Neural crest cell (in vitro differentiated cells): ENCODE measurements around the gene LAT. TPM values are rescaled to one million over a fixed set of nuclear protein-coding genes. Genes with fewer than 3 reads are reported as not detected.
"Not testable (repeated sequence)": the region's sequence is repeated elsewhere in the genome, so short reads cannot be mapped to it uniquely, and the experiment has no call there.

ENCODE experiments used
- DNase-seq: peaks from one replicate; pipeline ENCODE4 v3.0.0; 2021; ENCODE audit warnings: low read depth, mixed read lengths, low spot score
- H3K27ac Mint-ChIP-seq: one replicate; pipeline ENCODE4 v1.8.0; 2021; ENCODE audit warnings: mild to moderate bottlenecking, mixed read lengths; ENCODE audit not compliant: unreplicated experiment
- H3K27me3 Mint-ChIP-seq: 2 replicates; pipeline ENCODE4 v1.8.0; 2021; ENCODE audit warnings: low read depth, mild to moderate bottlenecking, mixed read lengths
- H3K36me3 Mint-ChIP-seq: 2 replicates; pipeline ENCODE4 v1.8.0; 2021; ENCODE audit warnings: low read depth, mild to moderate bottlenecking, mixed read lengths
- H3K4me1 Mint-ChIP-seq: 2 replicates; pipeline ENCODE4 v1.8.0; 2021; ENCODE audit warnings: mixed read lengths
- H3K4me3 Mint-ChIP-seq: one replicate; pipeline ENCODE4 v1.8.0; 2021; ENCODE audit warnings: mild to moderate bottlenecking, mixed read lengths
- H3K9me3 Mint-ChIP-seq: 2 replicates; pipeline ENCODE4 v1.8.0; 2021; ENCODE audit warnings: mixed read lengths
- CTCF ChIP-seq: fragments of 200-600 bp; sonication (generic); conservative IDR thresholded peaks from 2 replicates; pipeline ENCODE4 v1.5.0; 2021; ENCODE audit warnings: antibody characterized with exemption, mild to moderate bottlenecking
- total RNA-seq: library from RNA; stranded (reverse); gene quantifications from 2 replicates; pipeline ENCODE4 v1.2.1, GENCODE V29; 2021

Gene LAT
- total RNA-seq, 1 donor from 2014 or later: 4.9 TPM

- Mint-ChIP-seq H3K27ac (peak overlapping the region; percentile 98), H3K36me3 (no peaks in the 10 kb centered on the region), H3K27me3 (peaks cover 2% of the 10 kb centered on the region), H3K4me1 (peaks cover 16% of the 10 kb centered on the region), H3K9me3 (no peaks in the 10 kb centered on the region), H3K4me3 (peak overlapping the region; percentile 96)
- TF ChIP-seq CTCF: peak; percentile 72
- peak; percentile 57 for DNase-seq
These were observed 10.8 kb upstream of the LAT start for GRCh38 chr16:28974007-28974436.

GRCh38 chr16:28974437-28975157 lies 10.3 kb upstream of the LAT start, which contains the start of gene SPNS1:
Gene SPNS1, plus strand, starts transcription at chr16:28974778. Its CDS starts 374 bp downstream, at chr16:28975152.
- H3K9me3 Mint-ChIP-seq: no peaks in the 10 kb centered on the region
- H3K36me3 Mint-ChIP-seq: no peaks in the 10 kb centered on the region
- H3K4me1 Mint-ChIP-seq: peaks cover 16% of the 10 kb centered on the region
- peaks cover 2% of the 10 kb centered on the region for H3K27me3 Mint-ChIP-seq
- peak; percentile 96 for DNase-seq
- no peak for TF ChIP-seq CTCF
- H3K27ac Mint-ChIP-seq: peak within 1 kb of the TSS; percentile 98
- H3K4me3 Mint-ChIP-seq: peak within 1 kb of the TSS; percentile 96

GRCh38 chr16:28975158-28975599 lies 9.7 kb upstream of the LAT start:
- H3K27ac Mint-ChIP-seq: no peak overlapping the region
- H3K9me3 Mint-ChIP-seq: no peaks in the 10 kb centered on the region
- DNase-seq: no peak
- no peak for TF ChIP-seq CTCF
- H3K27me3 Mint-ChIP-seq: peaks cover 2% of the 10 kb centered on the region
- H3K4me3 Mint-ChIP-seq: peak overlapping the region; percentile 96
- peaks cover 16% of the 10 kb centered on the region for H3K4me1 Mint-ChIP-seq
- no peaks in the 10 kb centered on the region for H3K36me3 Mint-ChIP-seq

- Mint-ChIP-seq H3K27me3 (peaks cover 2% of the 10 kb centered on the region), H3K4me3 (peak overlapping the region; percentile 84), H3K27ac (no peak overlapping the region), H3K9me3 (no peaks in the 10 kb centered on the region), H3K4me1 (peaks cover 16% of the 10 kb centered on the region), H3K36me3 (peaks cover 3% of the 10 kb centered on the region)
- TF ChIP-seq CTCF: peak; percentile 58
- no peak for DNase-seq
These were observed 6.9 kb upstream of the LAT start for GRCh38 chr16:28977703-28978662.

GRCh38 chr16:28980330-28980729 lies 4.5 kb upstream of the LAT start:
- peaks cover 10% of the 10 kb centered on the region for H3K36me3 Mint-ChIP-seq
- not testable (repeated sequence) for H3K4me1 Mint-ChIP-seq, H3K27me3 Mint-ChIP-seq, H3K9me3 Mint-ChIP-seq, H3K4me3 Mint-ChIP-seq, DNase-seq, H3K27ac Mint-ChIP-seq
- peak; percentile 36 for TF ChIP-seq CTCF
